CD4-positive, alpha-beta T cell treated with Interferon alpha-2 for 1 hour (primary cell): ENCODE data around the gene WDR20.
"Not testable (repeated sequence)": the region's sequence is repeated elsewhere in the genome, so short reads cannot be mapped to it uniquely, and the experiment has no call there.

Experiments used
- DNase-seq, 2 donors: peaks; one replicate each; pipeline ENCODE4 v3.0.0-alpha.2; 2020 to 2022

Gene WDR20

GRCh38 chr14:102172021-102172272, 32.2 kb downstream of the WDR20 start:
- DNase-seq: not testable (repeated sequence)

DNA sequence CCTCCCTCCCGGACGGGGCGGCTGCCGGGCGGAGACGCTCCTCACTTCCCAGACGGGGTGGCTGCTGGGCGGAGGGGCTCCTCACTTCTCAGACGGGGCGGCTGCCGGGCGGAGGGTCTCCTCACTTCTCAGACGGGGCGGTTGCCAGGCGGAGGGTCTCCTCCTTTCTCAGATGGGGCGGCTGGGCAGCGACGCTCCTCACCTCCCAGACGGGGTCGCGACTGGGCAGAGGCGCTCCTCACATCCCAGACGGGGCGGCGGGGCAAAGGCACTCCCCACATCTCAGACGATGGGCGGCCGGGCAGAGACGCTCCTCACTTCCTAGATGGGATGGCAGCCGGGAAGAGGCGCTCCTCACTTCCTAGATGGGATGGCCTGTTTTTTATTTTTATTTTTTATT, 33.0 kb downstream of the WDR20 start:
- DNase-seq: not testable (repeated sequence)

- no peak for DNase-seq
Observed at GRCh38 chr14:102177161-102177560, 37.5 kb downstream of the WDR20 start.

- no peak for DNase-seq
Observed at GRCh38 chr14:102178806-102179205, 39.1 kb downstream of the WDR20 start.

DNA sequence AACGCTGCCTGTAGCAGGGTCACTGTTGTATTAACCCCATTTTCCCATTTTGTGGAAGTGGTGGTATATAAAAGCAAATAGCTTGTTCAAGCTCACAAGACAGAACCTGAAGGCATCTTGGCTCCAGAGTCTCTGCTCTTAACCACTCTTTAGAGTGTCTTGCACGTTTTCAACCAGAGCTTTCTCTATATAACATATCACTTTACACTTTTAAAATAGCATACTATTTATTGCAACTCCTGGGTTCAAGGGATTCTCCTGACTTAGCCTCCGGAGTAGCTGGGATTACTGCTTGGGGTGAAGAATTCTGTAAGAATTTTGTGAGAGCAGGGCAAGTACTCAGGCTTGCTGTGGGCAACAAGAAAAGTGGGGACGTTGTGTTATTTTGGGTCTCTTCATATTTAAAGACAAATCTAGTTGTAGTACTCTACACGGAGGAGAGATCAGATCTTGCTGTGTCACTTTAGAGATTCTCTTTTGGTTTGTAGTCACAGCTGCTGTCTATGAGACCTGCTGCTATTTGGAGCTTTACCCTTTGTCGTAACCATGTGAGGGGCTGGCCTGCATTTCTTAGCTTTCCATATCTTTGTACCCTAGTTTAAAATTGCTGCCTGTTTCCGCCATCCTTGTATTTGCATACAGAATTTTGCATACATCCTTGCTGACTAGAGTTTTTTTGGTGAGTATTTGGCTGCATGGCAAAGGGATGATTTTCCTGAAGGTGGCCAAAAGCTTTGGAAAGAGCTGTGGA, 40.7 kb downstream of the WDR20 start:
- no peak for DNase-seq

DNA sequence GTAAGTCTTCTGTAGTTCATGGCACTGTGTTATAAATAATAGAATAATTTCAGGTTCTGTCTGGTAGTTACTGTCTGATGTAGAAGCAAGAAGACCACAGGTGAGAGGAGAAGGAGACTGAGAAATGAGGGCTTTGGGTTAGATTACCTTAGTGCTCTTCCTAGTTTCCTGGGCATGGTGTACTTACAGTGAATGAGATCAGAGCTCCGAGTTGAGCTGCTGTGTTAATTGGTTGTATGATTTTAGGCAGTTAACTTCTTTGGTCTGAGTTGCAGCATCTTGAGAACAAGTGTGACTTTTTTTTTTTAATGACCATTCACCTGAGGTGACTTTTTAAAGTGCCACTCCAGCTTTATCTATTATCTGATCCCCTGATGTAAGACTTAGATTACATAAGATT, 41.5 kb downstream of the WDR20 start:
- DNase-seq: no peak

GRCh38 chr14:102182190-102182589, 42.5 kb downstream of the WDR20 start:
- no peak for DNase-seq

GRCh38 chr14:102182936-102183619, 43.4 kb downstream of the WDR20 start:
- DNase-seq: no peak

GRCh38 chr14:102183886-102184285, 44.2 kb downstream of the WDR20 start:
- no peak for DNase-seq

DNA sequence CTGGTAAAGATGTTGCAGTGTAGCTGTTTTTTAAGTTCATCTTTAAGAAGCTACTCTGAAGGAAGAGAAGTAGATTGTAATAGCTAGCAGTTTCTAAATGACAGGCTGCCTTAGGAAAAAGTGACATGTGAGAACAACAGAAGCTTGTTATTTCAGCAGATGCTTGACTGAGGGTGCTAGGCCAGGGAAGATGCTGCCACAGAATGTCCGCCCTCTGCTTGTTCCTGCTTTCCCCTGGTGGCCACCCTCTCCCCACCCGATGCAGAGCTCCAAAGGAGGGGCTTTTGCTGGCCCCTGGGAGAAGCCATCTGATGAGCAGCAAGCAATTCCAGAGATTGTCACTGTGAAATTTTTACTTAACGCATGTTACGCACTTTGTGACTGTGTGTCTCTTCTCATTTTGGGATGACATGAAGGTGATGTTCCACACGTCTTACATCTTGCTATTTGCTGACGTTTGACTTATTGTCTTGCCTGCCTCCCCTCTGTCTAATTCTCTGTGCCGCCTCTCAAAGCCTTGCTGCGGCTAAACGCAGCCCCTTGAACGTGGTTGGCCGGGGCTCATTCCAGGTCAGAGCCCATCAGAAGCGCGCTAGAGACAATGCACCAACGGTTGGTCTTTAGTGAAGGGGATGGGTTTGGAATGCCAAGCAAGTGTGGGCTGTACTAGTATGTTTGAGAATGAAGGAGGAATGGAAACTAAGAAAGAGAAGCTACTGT, 44.8 kb downstream of the WDR20 start:
- no peak for DNase-seq

- no peak for DNase-seq
Observed at GRCh38 chr14:102185360-102185759, 45.7 kb downstream of the WDR20 start.

DNA sequence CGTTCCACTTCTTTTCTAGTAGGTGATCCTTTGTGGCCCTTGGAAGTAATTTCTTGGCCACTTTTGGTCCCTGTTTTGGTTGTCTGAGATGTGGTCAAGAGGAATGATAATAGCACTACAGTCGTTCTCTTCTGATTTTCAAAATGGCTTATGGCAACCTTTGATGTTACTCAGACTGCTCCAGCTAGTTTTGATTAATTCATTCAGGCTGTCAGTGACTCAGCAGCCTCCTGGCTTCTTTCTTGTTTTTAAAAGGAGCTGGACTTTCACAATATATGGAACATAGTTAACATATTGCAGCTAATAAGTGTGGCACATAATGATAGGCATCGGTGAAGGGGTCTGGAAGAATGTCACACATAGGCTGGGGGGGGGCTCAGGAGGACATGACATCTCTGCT, 47.3 kb downstream of the WDR20 start:
- DNase-seq: no peak

- DNase-seq: no peak
Observed at GRCh38 chr14:102187568-102188001, 47.9 kb downstream of the WDR20 start.

GRCh38 chr14:102188187-102188586, 48.5 kb downstream of the WDR20 start:
- DNase-seq: no peak

- no peak for DNase-seq
Observed at GRCh38 chr14:102189874-102190273, 50.2 kb downstream of the WDR20 start.

DNA sequence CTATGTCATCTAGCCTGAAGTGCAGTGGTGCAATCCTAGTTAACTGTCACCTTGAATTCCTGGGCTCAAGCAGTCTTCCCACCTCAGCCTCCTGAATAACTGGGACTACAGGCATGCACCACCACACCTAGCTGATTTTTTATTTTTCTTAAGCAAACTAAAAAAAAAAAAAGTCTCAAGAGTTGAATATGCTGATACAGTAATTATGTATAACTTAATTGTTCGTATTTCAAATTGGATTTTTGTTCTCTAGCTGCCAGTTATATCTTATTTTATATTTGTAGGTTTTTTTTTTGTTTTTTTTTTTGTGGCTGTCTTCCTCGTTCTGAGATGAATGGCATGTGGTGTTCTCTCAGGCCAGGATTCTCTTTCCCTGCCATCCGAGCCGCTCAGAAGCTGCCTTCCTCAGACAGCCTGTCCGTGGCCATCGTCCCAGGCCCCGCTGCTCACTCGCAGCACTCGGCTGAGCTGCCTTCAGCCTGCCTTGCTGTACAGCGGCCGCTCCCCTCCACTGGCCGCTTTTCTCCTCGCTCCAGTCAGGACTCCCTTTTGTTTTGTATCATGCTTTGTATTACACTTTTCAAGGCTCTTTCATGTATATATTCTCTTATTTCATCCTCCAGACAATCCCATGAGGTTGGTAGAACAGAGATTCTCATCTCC, 53.3 kb downstream of the WDR20 start:
- no peak for DNase-seq

GRCh38 chr14:102194856-102195255, 55.2 kb downstream of the WDR20 start:
- DNase-seq: no peak

DNA sequence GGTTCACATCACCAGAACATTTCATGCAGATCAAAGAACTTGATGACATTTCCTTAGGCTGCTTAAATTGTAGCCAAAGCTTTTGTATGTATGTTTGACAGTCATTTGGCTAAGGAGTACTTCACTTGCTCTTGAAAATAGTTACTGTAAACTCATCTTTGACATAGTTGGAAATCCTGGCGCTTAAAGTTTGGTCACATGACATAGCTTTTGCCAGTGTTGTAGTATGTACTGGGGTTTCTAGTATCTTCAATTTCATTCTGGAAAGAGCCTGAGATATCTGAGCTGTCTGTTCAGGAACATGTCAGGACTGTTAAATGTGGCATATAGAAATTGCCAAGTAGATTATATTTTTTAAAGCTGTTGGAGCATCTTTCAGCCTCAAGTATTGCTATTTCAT, 55.7 kb downstream of the WDR20 start:
- DNase-seq: no peak

DNA sequence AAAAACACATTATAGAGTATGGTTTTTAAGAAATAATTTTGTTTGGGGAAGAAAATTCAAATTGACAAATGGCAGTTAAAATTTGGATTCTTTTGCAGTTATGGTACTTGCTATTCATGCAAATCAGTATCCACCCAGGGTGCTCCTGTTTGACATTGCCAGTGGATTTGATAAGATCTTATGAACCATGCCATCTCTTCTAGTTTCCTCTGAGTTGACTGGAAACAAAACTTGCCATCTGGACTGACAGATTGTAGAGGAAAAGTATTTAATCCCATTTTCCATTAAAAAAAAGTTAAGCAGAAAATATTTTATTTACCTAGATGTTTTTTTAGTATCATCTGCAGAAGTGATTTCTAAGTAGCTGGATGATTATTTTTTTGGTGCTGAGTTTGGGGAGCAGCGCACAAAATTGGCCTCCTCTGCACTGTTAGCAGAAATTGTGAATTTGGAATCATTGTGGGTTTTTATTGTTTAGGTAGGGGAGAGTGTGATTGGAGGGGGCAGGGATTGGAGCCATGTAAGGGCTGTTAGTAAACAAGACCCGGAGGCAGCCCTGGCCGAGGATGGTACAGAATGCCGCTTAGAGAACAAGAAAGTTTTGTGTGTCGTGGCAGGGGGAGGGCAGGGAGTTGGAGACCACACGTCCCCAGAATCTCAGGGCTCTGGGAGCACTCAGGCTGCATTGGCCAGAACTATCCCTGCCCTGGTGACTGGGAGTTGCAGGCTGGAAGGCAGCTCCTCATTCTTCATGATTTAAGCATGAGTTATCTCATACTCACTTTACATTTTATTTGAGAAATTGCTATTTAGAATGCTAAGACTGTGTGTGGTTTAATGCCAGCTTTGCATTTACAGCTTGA, 56.6 kb downstream of the WDR20 start:
- no peak for DNase-seq

- no peak for DNase-seq
Observed at GRCh38 chr14:102196902-102197230, 57.2 kb downstream of the WDR20 start.

DNA sequence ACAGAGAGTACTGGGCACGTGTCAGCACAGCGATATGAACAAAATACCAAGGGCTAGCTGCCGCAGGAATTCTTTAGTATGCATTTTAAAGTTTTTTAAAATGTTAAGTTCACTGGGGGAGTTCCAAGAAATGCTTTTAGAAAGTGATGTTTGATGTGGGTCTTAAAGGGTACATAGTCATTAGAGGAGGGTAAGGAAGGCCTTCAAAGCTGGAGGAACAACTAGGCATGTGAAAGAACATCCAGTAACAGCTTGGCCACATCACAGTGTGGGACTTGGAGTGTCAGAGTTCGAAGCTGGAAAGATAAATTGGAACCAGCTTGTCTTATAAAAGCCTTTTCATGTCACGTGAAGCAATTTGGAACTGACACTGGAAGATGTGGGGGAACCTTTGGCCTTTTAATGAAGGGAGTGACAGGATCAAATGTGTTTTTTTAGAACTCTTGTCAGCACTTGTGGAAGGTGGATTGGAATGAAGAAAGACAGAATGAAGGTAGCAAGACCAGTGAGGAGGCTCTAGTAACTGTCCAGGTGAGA, 57.7 kb downstream of the WDR20 start:
- DNase-seq: no peak

- peak in 1 of 2 donors; percentile 34 for DNase-seq
Observed at GRCh38 chr14:102200690-102201352, 61.1 kb downstream of the WDR20 start.
